Mammary epithelial cell (primary cell): ENCODE measurements around the gene SPEM3.

Experiments used
- CTCF ChIP-seq, 2 donors: IDR thresholded peaks in 1 of 2; conservative IDR thresholded peaks in 1 of 2; 2 replicates each; pipeline ENCODE4 v1.5.1; 2011 to 2012; ENCODE audit warnings: inconsistent platforms in 2 of 2, low read length in 2 of 2, mild to moderate bottlenecking in 2 of 2, control low read depth in 1 of 2, low read depth in 1 of 2; ENCODE audit not compliant: insufficient read depth in 1 of 2; ENCODE audit errors: extremely low read depth in 1 of 2
- EZH2 ChIP-seq: IDR thresholded peaks from 2 replicates; pipeline ENCODE4 v1.6.1; 2012; ENCODE audit warnings: low read length, inconsistent platforms, borderline replicate concordance

- TF ChIP-seq CTCF (conservative IDR thresholded peaks at IDR 0.05 in 1 of 2, IDR thresholded peaks at IDR 0.05 in 1 of 2; ENCODE audit: extremely low read depth in 1 of 2, insufficient read depth in 1 of 2, low read depth in 1 of 2, low read length in 2 of 2) (no peak), EZH2 (no peak)
Observed at GRCh38 chr17:7439462-7440112, 10.9 kb downstream of the SPEM3 start, which contains the start of gene FGF11.
